NB4 (cell line): ENCODE measurements around the gene SYNC.
"Not testable (repeated sequence)": the region's sequence is repeated elsewhere in the genome, so short reads cannot be mapped to it uniquely, and the experiment has no call there.

Source experiments
- DNase-seq: peaks from one replicate; pipeline ENCODE4 v3.0.0; 2010; ENCODE audit warnings: low read depth
- H3K4me3 ChIP-seq: one replicate; pipeline ENCODE4 v1.5.1; 2011; ENCODE audit warnings: mild to moderate bottlenecking, low read depth, low read length, moderate library complexity
- CTCF ChIP-seq: IDR thresholded peaks from one replicate; pipeline ENCODE4 v1.5.1; 2012; ENCODE audit warnings: low read depth, low read length
- MAX ChIP-seq: IDR thresholded peaks from 2 replicates; pipeline ENCODE4 v1.6.1; 2011; ENCODE audit warnings: low read depth, low read length
- MYC ChIP-seq: IDR thresholded peaks from 2 replicates; pipeline ENCODE4 v1.6.1; 2011; ENCODE audit warnings: low read depth, low read length
- POLR2A ChIP-seq: IDR thresholded peaks from 2 replicates; pipeline ENCODE4 v1.6.1; 2011; ENCODE audit warnings: mild to moderate bottlenecking; ENCODE audit not compliant: insufficient read length; ENCODE audit errors: extremely low read depth

SYNC gene

GRCh38 chr1:32705516-32705915 is 2.9 kb upstream of the SYNC start:
- no peak overlapping the region for H3K4me3 ChIP-seq
- DNase-seq: no peak
- TF ChIP-seq CTCF (no peak), MYC (no peak)

GRCh38 chr1:32703479-32704291 is 1.1 kb upstream of the SYNC start:
- no peak overlapping the region for H3K4me3 ChIP-seq
- no peak for TF ChIP-seq MAX
- TF ChIP-seq POLR2A: no peak
- no peak for TF ChIP-seq MYC
- no peak for TF ChIP-seq CTCF
- no peak for DNase-seq

- TF ChIP-seq CTCF (no peak), MYC (no peak)
- no peak overlapping the region for H3K4me3 ChIP-seq
- DNase-seq: no peak
These were observed 495 bp downstream of the SYNC start for GRCh38 chr1:32701951-32702598.

GRCh38 chr1:32701421-32701911 is 1.1 kb downstream of the SYNC start:
- no peak overlapping the region for H3K4me3 ChIP-seq
- DNase-seq: no peak
- TF ChIP-seq MYC: no peak
- no peak for TF ChIP-seq MAX
- no peak for TF ChIP-seq POLR2A
- TF ChIP-seq CTCF: no peak

- DNase-seq, H3K4me3 ChIP-seq: not testable (repeated sequence)
These were observed 5.6 kb downstream of the SYNC start for GRCh38 chr1:32696996-32697395.

- no peak overlapping the region for H3K4me3 ChIP-seq
- no peak for DNase-seq
- TF ChIP-seq POLR2A (no peak), CTCF (no peak), MAX (no peak), MYC (no peak)
These were observed 6.5 kb downstream of the SYNC start for GRCh38 chr1:32696041-32696440.
